ENCODE data around the gene ICE2. TPM values are rescaled to one million over a fixed set of nuclear protein-coding genes. Genes with fewer than 3 reads are reported as not detected.

Gene ICE2
- total and polyA plus RNA-seq, 4 donors = 10.0 to 67.5 (median 23.6) TPM

DNA sequence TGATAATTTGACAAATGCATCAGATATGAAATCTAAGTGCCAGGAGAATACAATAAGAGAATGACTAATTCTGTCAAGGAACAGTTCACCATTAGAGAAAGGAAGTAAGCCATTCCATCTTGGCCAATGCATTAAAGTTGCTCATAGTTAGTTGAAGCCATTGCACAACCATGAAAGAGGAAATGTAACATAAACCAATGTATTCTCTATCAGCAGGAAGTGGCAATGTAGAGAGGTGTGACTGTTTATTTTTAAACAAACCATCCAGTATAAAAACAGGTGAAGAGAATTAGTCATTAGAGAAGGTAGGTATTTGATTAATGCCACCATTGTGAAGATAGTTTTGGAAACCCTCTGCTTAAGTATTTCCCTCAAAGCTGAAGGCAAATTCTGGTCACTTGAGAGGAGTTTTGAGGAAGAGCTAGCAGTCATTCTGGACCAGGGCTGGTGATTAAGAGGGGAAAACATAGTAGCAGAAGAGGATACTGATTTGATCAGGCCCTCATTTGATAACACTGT lies 70.4 kb downstream of the ICE2 start:
- no peaks in the 10 kb centered on the region for H3K27me3 ChIP-seq (ENCODE audit: control insufficient read depth in 3 of 3, insufficient read depth in 3 of 3, low read length in 2 of 3)
- no peak overlapping the region for H3K4me3 ChIP-seq
- no peak overlapping the region for H3K9ac ChIP-seq (ENCODE audit: insufficient read depth in 1 of 2, low read length in 2 of 2)
- TF ChIP-seq, protein P1, sequence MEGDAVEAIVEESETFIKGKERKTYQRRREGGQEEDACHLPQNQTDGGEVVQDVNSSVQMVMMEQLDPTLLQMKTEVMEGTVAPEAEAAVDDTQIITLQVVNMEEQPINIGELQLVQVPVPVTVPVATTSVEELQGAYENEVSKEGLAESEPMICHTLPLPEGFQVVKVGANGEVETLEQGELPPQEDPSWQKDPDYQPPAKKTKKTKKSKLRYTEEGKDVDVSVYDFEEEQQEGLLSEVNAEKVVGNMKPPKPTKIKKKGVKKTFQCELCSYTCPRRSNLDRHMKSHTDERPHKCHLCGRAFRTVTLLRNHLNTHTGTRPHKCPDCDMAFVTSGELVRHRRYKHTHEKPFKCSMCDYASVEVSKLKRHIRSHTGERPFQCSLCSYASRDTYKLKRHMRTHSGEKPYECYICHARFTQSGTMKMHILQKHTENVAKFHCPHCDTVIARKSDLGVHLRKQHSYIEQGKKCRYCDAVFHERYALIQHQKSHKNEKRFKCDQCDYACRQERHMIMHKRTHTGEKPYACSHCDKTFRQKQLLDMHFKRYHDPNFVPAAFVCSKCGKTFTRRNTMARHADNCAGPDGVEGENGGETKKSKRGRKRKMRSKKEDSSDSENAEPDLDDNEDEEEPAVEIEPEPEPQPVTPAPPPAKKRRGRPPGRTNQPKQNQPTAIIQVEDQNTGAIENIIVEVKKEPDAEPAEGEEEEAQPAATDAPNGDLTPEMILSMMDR (IDR thresholded peaks at IDR 0.05; ENCODE audit: control extremely low read depth, extremely low read depth) = no peak
- H3K4me1 ChIP-seq (ENCODE audit: control insufficient read depth in 5 of 5, insufficient read depth in 5 of 5, low read length in 5 of 5) = peaks cover 1 to 16% (median 3%) of the 10 kb centered on the region in 5 donors
- DNase-seq (peak in 1 of 3 donors; percentile 57), ATAC-seq (ENCODE audit: insufficient read depth, low FRiP score) (peak; percentile 82)
- no peaks in the 10 kb centered on the region for H3K9me3 ChIP-seq (ENCODE audit: control insufficient read depth in 4 of 4, insufficient read depth in 3 of 4, low read length in 3 of 4)
- no peaks in the 10 kb centered on the region for H3K36me3 ChIP-seq (ENCODE audit: control insufficient read depth in 4 of 4, insufficient read depth in 4 of 4, low read length in 4 of 4)
- H3K27ac ChIP-seq (ENCODE audit: low read depth in 1 of 2, low read length in 1 of 2) = no peak overlapping the region

DNA sequence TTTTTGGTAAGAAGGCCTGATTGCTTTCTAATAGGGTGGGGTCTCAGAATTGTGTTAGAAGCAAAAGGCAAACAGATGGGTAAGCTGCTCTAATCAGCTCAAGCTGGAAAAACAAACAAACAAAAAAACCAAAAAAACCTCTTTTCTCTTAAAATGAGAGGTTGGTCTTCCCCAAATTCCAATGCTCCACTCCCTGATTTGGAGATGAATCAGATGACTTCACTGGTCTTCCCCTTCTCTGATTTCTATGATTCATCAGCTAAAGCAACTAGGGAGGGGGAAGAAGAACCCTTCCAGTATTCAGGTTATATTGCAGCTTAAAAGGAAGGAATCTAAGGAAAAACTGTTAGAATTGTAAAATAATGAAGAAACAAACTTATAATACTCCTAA lies 71.5 kb downstream of the ICE2 start:
- Histone ChIP-seq H3K27ac (ENCODE audit: low read depth in 1 of 2, low read length in 1 of 2) (no peak overlapping the region), H3K36me3 (ENCODE audit: control insufficient read depth in 4 of 4, insufficient read depth in 4 of 4, low read length in 4 of 4) (no peaks in the 10 kb centered on the region), H3K9me3 (ENCODE audit: control insufficient read depth in 4 of 4, insufficient read depth in 3 of 4, low read length in 3 of 4) (no peaks in the 10 kb centered on the region), H3K4me1 (ENCODE audit: control insufficient read depth in 5 of 5, insufficient read depth in 5 of 5, low read length in 5 of 5) (peaks cover 0 to 16% (median 2%) of the 10 kb centered on the region in 5 donors), H3K27me3 (ENCODE audit: control insufficient read depth in 3 of 3, insufficient read depth in 3 of 3, low read length in 2 of 3) (no peaks in the 10 kb centered on the region), H3K4me3 (no peak overlapping the region), H3K9ac (ENCODE audit: insufficient read depth in 1 of 2, low read length in 2 of 2) (no peak overlapping the region)
- ATAC-seq (ENCODE audit: insufficient read depth, low FRiP score) = no peak
- TF ChIP-seq, protein P1 (IDR thresholded peaks at IDR 0.05; ENCODE audit: control extremely low read depth, extremely low read depth) = no peak
- no peak for DNase-seq

DNA sequence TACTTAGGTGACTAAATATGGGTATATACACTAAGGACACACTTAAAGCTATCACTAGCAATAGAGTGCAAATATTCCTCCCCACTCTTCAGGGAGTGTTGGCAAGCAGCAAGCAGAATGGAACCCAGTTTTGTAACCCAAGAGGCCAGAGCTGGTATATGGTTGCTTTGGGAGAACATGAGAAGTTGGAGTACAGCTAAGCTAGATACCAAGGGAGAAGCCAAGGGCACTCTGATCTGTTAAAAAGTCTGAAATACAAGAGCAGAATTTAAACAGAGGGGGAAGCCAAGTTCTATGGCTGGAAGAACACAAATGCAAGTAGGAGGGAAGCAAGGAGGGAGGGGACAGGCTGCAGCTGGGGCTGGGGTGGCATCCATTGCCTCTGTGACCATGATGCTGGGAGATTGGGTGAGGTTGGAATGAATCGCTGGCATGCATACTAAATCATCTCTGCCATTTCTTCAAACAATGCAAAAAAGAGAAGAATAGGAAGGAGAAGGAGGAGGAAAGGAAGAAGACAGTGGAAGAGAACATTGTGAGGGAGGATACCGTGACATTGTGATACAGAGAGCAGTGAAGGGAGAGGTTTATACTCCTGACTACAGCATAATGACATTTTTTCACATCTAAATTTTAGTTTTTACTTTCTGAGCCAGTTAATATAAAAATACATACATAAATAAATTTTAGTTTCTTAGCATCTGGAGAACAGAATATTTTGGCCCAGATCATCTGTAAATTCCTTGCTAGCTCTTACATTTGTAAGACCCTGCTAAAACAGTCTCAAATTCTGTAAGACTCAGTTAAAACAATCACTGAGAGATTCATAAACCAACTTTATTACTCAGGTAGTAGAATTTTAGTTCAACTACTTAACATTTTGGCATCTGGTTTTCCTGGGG lies 72.2 kb downstream of the ICE2 start:
- ATAC-seq (ENCODE audit: insufficient read depth, low FRiP score) (no peak), DNase-seq (no peak)
- Histone ChIP-seq H3K9ac (ENCODE audit: insufficient read depth in 1 of 2, low read length in 2 of 2) (no peak overlapping the region), H3K4me3 (no peak overlapping the region), H3K27ac (ENCODE audit: low read depth in 1 of 2, low read length in 1 of 2) (no peak overlapping the region), H3K36me3 (ENCODE audit: control insufficient read depth in 4 of 4, insufficient read depth in 4 of 4, low read length in 4 of 4) (no peaks in the 10 kb centered on the region), H3K4me1 (ENCODE audit: control insufficient read depth in 5 of 5, insufficient read depth in 5 of 5, low read length in 5 of 5) (peaks cover 0 to 12% (median 2%) of the 10 kb centered on the region in 5 donors), H3K9me3 (ENCODE audit: control insufficient read depth in 4 of 4, insufficient read depth in 3 of 4, low read length in 3 of 4) (no peaks in the 10 kb centered on the region), H3K27me3 (ENCODE audit: control insufficient read depth in 3 of 3, insufficient read depth in 3 of 3, low read length in 2 of 3) (no peaks in the 10 kb centered on the region)
- 82 to 87% methylated on average over 2 of the region's 2 CpGs for WGBS, 2 donors
- TF ChIP-seq, protein P1 (IDR thresholded peaks at IDR 0.05; ENCODE audit: control extremely low read depth, extremely low read depth) = no peak

All from lung (tissue), 12 donors.